OCI-LY1 (cell line): ENCODE measurements around the gene HOXC5.

Experiments
- H2AFZ ChIP-seq: fragments of 200-600 bp; sonication (generic), shearing (Covaris generic); 2 replicates; pipeline ENCODE4 v1.6.0; 2014; ENCODE audit warnings: antibody characterized with exemption, mild to moderate bottlenecking, low read length
- H3F3A ChIP-seq: fragments of 200-600 bp; sonication (generic), shearing (Covaris generic); 2 replicates; pipeline ENCODE4 v1.6.0; 2014; ENCODE audit warnings: mild to moderate bottlenecking, antibody characterized with exemption, low read length, moderate library complexity; ENCODE audit not compliant: insufficient read depth
- H3K27ac ChIP-seq: fragments of 200-600 bp; sonication (generic); 2 replicates; pipeline ENCODE4 v1.5.1; 2014; ENCODE audit warnings: low read length, mixed run types, mild to moderate bottlenecking, low read depth; ENCODE audit not compliant: poor library complexity, severe bottlenecking
- H3K27me3 ChIP-seq: fragments of 200-600 bp; sonication (generic); 2 replicates; pipeline ENCODE4 v1.6.0; 2014; ENCODE audit warnings: antibody characterized with exemption, mild to moderate bottlenecking, low read length, moderate library complexity; ENCODE audit not compliant: insufficient read depth
- H3K36me3 ChIP-seq: fragments of 200-600 bp; sonication (generic); 2 replicates; pipeline ENCODE4 v1.6.1; 2014; ENCODE audit warnings: mild to moderate bottlenecking, antibody characterized with exemption, low read length, moderate library complexity, mixed read lengths; ENCODE audit not compliant: insufficient read depth
- H3K4me1 ChIP-seq: fragments of 200-600 bp; sonication (generic); 2 replicates; pipeline ENCODE4 v1.5.1; 2014; ENCODE audit warnings: mild to moderate bottlenecking, low read length, moderate library complexity; ENCODE audit not compliant: insufficient read depth, severe bottlenecking
- H3K4me2 ChIP-seq: fragments of 200-600 bp; sonication (generic), shearing (Covaris generic); 2 replicates; pipeline ENCODE4 v1.6.1; 2014; ENCODE audit warnings: low read length
- H3K4me3 ChIP-seq: fragments of 200-600 bp; sonication (generic); 2 replicates; pipeline ENCODE4 v1.5.1; 2014; ENCODE audit warnings: low read length, low read depth, mild to moderate bottlenecking, mixed read lengths; ENCODE audit not compliant: poor library complexity, severe bottlenecking
- H3K79me2 ChIP-seq: fragments of 200-600 bp; shearing (Covaris generic); 2 replicates; pipeline ENCODE4 v1.6.1; 2016; ENCODE audit warnings: mixed run types, low read length, mixed read lengths; ENCODE audit not compliant: insufficient read depth
- H3K9ac ChIP-seq: fragments of 200-600 bp; sonication (generic), shearing (Covaris generic); 2 replicates; pipeline ENCODE4 v1.6.1; 2014; ENCODE audit warnings: mild to moderate bottlenecking, low read length, mixed read lengths
- H3K9me2 ChIP-seq: fragments of 200-600 bp; sonication (generic), shearing (Covaris generic); 2 replicates; pipeline ENCODE4 v1.6.1; 2014; ENCODE audit warnings: low read depth, mild to moderate bottlenecking, low read length, mixed read lengths
- H3K9me3 ChIP-seq: fragments of 200-600 bp; shearing (Covaris generic); 2 replicates; pipeline ENCODE4 v1.6.1; 2014; ENCODE audit warnings: low read length, mixed read lengths
- H4K20me1 ChIP-seq: fragments of 200-600 bp; sonication (generic), shearing (Covaris generic); 2 replicates; pipeline ENCODE4 v1.6.0; 2016; ENCODE audit warnings: mild to moderate bottlenecking, low read length; ENCODE audit not compliant: insufficient read depth
- EZH2 ChIP-seq: fragments of 200-600 bp; sonication (generic), shearing (Covaris generic); IDR thresholded peaks from 2 replicates; pipeline ENCODE4 v1.8.0; 2017; ENCODE audit warnings: borderline replicate concordance, mixed run types, mild to moderate bottlenecking, antibody characterized with exemption, low read length, moderate library complexity, mixed read lengths
- TF ChIP-seq, protein P1 (sequence below): fragments of 200-600 bp; sonication (generic), shearing (Covaris generic); IDR thresholded peaks from 2 replicates; pipeline ENCODE4 v1.5.1; 2017; ENCODE audit warnings: mild to moderate bottlenecking, antibody characterized with exemption, low read length, moderate library complexity, mixed read lengths

Gene HOXC5

DNA sequence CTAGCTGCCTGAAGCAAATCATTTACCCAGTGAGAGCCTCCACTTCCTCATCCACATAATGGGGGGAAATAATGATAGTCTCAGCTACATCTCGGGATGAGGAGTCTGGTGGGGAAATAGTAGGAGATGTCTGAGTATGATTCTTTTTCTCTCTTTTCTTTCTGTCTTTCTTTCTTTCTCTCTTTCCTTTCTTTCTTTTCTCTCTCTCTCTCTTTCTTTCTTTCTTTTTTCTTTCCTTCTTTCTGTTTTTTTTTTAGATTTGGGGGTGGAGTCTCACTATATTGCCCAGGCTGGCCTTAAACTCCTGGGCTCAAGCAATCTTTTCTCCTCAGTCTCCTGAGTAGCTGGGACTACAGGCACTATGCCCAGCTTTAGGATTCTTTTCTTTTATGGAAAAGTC, 33.6 kb downstream of the HOXC5 start:
- Histone ChIP-seq H4K20me1 (no peaks in the 10 kb centered on the region), H2AFZ (no peak overlapping the region), H3K27me3 (no peaks in the 10 kb centered on the region; the same call in 1 of the 2 replicates), H3K9me3 (no peaks in the 10 kb centered on the region), H3K27ac (no peak overlapping the region), H3K4me2 (no peak overlapping the region), H3K4me3 (no peak overlapping the region), H3K79me2 (no peaks in the 10 kb centered on the region), H3F3A (no peaks in the 10 kb centered on the region), H3K36me3 (no peaks in the 10 kb centered on the region), H3K9me2 (no peaks in the 10 kb centered on the region), H3K9ac (no peak overlapping the region), H3K4me1 (no peaks in the 10 kb centered on the region)
- TF ChIP-seq EZH2 = no peak
- TF ChIP-seq, protein P1, sequence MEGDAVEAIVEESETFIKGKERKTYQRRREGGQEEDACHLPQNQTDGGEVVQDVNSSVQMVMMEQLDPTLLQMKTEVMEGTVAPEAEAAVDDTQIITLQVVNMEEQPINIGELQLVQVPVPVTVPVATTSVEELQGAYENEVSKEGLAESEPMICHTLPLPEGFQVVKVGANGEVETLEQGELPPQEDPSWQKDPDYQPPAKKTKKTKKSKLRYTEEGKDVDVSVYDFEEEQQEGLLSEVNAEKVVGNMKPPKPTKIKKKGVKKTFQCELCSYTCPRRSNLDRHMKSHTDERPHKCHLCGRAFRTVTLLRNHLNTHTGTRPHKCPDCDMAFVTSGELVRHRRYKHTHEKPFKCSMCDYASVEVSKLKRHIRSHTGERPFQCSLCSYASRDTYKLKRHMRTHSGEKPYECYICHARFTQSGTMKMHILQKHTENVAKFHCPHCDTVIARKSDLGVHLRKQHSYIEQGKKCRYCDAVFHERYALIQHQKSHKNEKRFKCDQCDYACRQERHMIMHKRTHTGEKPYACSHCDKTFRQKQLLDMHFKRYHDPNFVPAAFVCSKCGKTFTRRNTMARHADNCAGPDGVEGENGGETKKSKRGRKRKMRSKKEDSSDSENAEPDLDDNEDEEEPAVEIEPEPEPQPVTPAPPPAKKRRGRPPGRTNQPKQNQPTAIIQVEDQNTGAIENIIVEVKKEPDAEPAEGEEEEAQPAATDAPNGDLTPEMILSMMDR = no peak

DNA sequence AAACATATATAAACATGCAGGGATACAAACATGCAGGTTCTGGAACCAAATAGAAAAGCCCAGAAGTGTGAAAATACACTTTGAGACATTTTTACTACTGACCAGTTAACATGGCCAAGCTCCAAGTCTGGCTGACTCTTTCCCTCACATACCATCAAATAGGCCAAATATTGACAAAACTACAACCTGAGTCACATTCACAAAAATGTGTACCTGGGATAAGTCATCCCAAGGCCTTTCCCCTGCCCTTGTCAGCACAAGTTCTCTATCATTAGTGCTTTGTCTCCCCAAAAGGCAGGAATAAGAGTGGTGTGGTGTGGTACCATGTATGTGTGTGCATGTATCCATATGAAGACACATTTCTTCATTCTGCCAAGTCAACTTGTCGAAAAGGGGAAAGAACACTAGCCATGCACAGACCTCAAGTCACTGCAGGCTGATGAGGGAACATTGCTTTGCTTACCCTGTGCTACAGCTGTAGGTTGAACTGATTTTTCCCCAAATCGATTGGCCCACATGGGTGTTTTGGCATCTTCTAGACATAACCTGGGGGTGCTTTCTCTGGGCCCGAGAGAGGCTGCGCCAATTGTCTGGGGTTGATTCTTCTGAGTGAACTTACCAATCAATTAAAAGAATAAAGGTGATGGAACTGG, 35.7 kb downstream of the HOXC5 start:
- H4K20me1 ChIP-seq = no peaks in the 10 kb centered on the region
- H3K4me2 ChIP-seq = no peak overlapping the region
- H2AFZ ChIP-seq = no peak overlapping the region
- no peaks in the 10 kb centered on the region for H3K27me3 ChIP-seq
- no peak overlapping the region for H3K27ac ChIP-seq
- no peaks in the 10 kb centered on the region for H3K79me2 ChIP-seq
- no peaks in the 10 kb centered on the region for H3K36me3 ChIP-seq
- no peaks in the 10 kb centered on the region for H3K4me1 ChIP-seq
- H3K4me3 ChIP-seq = no peak overlapping the region
- no peaks in the 10 kb centered on the region for H3F3A ChIP-seq
- H3K9me3 ChIP-seq = no peaks in the 10 kb centered on the region
- no peaks in the 10 kb centered on the region for H3K9me2 ChIP-seq
- no peak overlapping the region for H3K9ac ChIP-seq
- TF ChIP-seq EZH2 = no peak

DNA sequence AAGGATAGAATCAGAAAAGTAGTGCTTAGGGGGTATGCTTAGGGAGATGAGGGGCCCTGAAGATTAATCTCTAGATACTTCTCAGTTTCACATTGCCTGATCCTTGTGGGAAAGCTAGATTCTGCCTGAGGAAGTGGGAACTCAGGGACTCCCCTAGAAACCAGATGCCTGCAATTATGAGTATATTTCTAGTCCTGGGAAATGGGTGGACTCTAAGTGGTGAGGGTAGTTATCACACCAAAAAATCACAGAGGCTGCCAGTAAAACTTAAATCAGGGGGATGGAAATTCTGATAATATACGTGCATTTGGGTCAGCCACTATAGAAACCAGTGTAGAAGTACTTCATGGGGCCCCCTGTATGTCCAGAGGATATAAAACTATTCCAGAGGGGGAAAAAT, 39.1 kb downstream of the HOXC5 start:
- Histone ChIP-seq H3F3A (no peaks in the 10 kb centered on the region), H3K27me3 (no peaks in the 10 kb centered on the region)
- TF ChIP-seq EZH2 = no peak
- TF ChIP-seq, protein P1 = no peak

DNA sequence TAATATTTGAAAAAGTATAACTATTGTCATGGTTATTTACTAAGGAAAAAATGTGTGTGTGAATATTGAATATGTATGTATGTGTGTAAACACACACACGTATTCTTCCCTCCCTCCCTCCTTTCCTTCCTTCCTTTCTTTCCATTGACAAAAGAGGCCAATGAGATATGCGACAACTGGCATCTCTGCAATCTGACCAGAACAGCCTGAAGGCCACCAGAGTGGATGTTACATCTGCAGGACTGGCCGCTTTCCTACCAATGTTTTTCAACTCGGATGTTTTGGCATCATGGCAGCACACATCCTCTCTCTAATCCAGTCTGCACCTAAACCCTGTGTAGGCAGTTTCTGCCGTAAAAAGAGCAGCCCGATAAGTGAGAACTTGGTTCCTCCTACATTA, 41.5 kb downstream of the HOXC5 start:
- H3K4me3 ChIP-seq = no peak overlapping the region
- H3K9me2 ChIP-seq = no peaks in the 10 kb centered on the region
- no peak overlapping the region for H3K4me2 ChIP-seq
- TF ChIP-seq, protein P1 = no peak
- no peak for TF ChIP-seq EZH2
- no peaks in the 10 kb centered on the region for H3K79me2 ChIP-seq
- no peaks in the 10 kb centered on the region for H3K9me3 ChIP-seq
- no peaks in the 10 kb centered on the region for H3K36me3 ChIP-seq
- H3K9ac ChIP-seq = no peak overlapping the region
- H3K27ac ChIP-seq = no peak overlapping the region
- H2AFZ ChIP-seq = no peak overlapping the region
- H3K4me1 ChIP-seq = no peaks in the 10 kb centered on the region
- H3F3A ChIP-seq = no peaks in the 10 kb centered on the region
- H3K27me3 ChIP-seq = no peaks in the 10 kb centered on the region; the same call in 1 of the 2 replicates
- H4K20me1 ChIP-seq = no peaks in the 10 kb centered on the region

More for the DNA sequence above, 39.1 kb downstream of the HOXC5 start:
- Histone ChIP-seq H2AFZ (no peak overlapping the region), H3K36me3 (no peaks in the 10 kb centered on the region), H3K79me2 (no peaks in the 10 kb centered on the region), H3K4me3 (no peak overlapping the region), H4K20me1 (no peaks in the 10 kb centered on the region), H3K9ac (no peak overlapping the region), H3K4me1 (no peaks in the 10 kb centered on the region), H3K4me2 (no peak overlapping the region), H3K9me3 (no peaks in the 10 kb centered on the region), H3K27ac (no peak overlapping the region), H3K9me2 (no peaks in the 10 kb centered on the region)
